ENCODE results near the gene KLHL3.

DNA sequence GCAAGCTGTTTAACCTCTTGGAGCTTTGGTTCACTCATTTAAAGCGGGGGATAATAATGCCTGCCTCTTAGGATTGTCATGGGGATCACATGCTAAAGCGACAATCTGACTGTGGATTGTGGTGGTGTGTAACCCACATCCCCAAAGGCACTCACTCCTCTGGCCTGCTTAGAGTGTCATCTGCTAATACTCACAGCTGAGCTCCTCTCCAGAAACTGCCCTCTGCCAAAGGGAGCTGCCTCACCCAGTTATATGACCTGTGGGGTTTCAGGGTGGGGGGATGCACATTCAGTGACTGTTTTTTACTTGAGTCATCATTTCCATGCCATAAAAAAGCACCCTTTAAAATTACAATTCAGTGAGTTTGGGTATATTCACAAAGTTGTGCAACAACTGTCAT, 126.8 kb downstream of the KLHL3 start:
- TF ChIP-seq, protein P1, sequence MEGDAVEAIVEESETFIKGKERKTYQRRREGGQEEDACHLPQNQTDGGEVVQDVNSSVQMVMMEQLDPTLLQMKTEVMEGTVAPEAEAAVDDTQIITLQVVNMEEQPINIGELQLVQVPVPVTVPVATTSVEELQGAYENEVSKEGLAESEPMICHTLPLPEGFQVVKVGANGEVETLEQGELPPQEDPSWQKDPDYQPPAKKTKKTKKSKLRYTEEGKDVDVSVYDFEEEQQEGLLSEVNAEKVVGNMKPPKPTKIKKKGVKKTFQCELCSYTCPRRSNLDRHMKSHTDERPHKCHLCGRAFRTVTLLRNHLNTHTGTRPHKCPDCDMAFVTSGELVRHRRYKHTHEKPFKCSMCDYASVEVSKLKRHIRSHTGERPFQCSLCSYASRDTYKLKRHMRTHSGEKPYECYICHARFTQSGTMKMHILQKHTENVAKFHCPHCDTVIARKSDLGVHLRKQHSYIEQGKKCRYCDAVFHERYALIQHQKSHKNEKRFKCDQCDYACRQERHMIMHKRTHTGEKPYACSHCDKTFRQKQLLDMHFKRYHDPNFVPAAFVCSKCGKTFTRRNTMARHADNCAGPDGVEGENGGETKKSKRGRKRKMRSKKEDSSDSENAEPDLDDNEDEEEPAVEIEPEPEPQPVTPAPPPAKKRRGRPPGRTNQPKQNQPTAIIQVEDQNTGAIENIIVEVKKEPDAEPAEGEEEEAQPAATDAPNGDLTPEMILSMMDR (IDR thresholded peaks at IDR 0.05): no peak
- no peak for TF ChIP-seq POLR2A (IDR thresholded peaks at IDR 0.05)

Measured in esophagus squamous epithelium (tissue), 4 donors.